Peyer's patch (tissue), 4 donors: ENCODE data around the gene B9D1.

Source experiments
- CTCF ChIP-seq, 6 experiments: fragments of 450-650 bp in 4 of 6; fragments of 200-600 bp in 2 of 6; sonication (generic) in 1 of 6; IDR thresholded peaks; one replicate each; pipeline ENCODE4 v1.5.1; 2017 to 2019; ENCODE audit warnings: antibody characterized with exemption in 6 of 6, mild to moderate bottlenecking in 3 of 6, moderate library complexity in 1 of 6
- POLR2A ChIP-seq, 2 donors: fragments of 450-650 bp; IDR thresholded peaks; one replicate each; pipeline ENCODE4 v1.5.1; 2017; ENCODE audit warnings: antibody characterized with exemption in 2 of 2, mild to moderate bottlenecking in 2 of 2, moderate library complexity in 2 of 2

GRCh38 chr17:19346351-19347255 is 15.9 kb downstream of the B9D1 start:
- TF ChIP-seq POLR2A (IDR thresholded peaks at IDR 0.05) = no peak
- no peak for TF ChIP-seq CTCF (IDR thresholded peaks at IDR 0.05)
